WI38 (cell line): ENCODE results near the gene BIN1.

Source experiments
- H3K4me3 ChIP-seq: 2 replicates; pipeline ENCODE4 v1.5.1; 2011; ENCODE audit warnings: low read depth, mild to moderate bottlenecking, control low read depth, low read length
- TF ChIP-seq, protein P1 (sequence below): IDR thresholded peaks from 2 replicates; pipeline ENCODE4 v1.5.1; 2012; ENCODE audit warnings: low read depth, mild to moderate bottlenecking, control low read depth, low read length

BIN1 gene

DNA sequence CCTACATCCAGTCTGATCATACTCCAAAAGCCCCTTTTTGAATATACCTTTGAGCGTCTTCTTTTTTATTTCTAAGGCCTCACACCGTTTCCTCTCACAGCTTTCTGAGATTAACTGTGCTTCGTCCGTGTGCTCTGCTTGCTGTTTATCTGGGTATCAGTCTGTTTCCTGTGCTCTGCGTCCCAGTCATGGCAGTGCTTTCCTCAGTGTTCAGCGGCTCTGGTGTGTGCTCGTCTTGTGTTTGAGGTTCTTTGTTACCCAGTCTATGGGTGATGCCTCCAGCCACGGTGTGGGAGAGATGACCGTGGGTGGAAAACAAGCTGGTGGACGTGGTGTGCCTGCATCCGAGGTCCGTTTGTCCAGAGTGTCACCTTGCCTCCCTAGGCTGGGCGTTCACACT, 33.6 kb upstream of the BIN1 start:
- TF ChIP-seq, protein P1, sequence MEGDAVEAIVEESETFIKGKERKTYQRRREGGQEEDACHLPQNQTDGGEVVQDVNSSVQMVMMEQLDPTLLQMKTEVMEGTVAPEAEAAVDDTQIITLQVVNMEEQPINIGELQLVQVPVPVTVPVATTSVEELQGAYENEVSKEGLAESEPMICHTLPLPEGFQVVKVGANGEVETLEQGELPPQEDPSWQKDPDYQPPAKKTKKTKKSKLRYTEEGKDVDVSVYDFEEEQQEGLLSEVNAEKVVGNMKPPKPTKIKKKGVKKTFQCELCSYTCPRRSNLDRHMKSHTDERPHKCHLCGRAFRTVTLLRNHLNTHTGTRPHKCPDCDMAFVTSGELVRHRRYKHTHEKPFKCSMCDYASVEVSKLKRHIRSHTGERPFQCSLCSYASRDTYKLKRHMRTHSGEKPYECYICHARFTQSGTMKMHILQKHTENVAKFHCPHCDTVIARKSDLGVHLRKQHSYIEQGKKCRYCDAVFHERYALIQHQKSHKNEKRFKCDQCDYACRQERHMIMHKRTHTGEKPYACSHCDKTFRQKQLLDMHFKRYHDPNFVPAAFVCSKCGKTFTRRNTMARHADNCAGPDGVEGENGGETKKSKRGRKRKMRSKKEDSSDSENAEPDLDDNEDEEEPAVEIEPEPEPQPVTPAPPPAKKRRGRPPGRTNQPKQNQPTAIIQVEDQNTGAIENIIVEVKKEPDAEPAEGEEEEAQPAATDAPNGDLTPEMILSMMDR, result no peak
- no peak overlapping the region for H3K4me3 ChIP-seq

DNA sequence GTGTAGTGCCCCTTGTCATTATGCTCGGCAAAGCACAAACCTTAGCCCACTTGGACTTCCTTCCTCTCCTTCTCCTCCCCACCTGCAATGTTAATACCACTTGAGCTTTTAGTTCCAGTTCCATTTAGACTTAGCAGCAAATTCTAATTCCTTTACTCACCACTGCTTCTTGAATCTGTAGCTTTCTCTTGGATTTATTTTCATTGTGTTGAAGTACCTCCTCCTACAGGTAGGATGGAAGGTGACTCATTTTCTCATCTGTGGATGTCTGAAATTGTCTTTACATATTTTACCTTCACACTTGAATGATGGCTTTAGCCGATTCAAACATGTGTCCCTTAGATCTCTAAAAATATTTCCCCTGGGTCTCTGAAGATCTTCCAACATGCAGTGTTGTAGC, 32.8 kb upstream of the BIN1 start:
- H3K4me3 ChIP-seq, result no peak overlapping the region
- TF ChIP-seq, protein P1, result no peak

DNA sequence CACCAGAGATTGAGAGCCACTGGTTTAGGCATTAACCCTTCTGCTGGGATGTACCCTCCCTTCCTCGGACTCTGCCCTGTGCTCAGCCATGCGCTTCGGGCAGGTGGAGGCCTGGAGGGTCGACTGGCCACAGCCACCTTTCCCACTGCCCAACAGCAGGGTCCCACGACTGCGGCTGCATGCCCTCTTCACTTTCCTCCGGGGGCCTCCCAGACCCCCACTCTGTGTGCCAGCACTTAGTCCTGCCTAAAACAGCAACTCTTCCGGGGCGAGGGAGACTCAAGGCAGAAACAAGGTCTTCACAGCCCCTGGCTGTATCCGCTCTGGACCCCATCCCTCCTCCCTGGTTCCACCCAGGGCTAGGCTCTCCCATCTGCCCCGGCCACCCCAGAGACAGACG, 31.3 kb upstream of the BIN1 start:
- TF ChIP-seq, protein P1, result no peak

DNA sequence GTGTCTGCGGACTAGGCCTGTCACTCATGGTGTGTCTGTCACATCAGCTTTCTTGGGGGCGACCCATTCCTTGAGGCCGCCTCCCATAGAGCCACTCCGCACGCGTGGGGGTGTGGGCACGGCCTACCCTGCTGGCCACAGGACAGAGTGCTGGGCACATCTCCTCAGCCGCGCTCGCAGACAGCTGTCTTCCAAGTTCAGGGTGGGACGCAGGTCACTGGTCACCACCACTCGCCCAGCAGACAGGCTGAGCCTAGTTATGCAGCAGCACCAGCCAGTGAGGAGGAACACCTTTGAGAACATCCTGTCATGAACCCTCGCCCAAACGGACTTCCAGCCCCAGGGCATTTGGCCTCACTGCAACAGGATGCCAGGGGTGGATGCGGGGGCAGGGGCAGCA, 30.8 kb upstream of the BIN1 start:
- TF ChIP-seq, protein P1, result no peak
- no peak overlapping the region for H3K4me3 ChIP-seq

More for the DNA sequence above, 31.3 kb upstream of the BIN1 start:
- H3K4me3 ChIP-seq, result no peak overlapping the region

DNA sequence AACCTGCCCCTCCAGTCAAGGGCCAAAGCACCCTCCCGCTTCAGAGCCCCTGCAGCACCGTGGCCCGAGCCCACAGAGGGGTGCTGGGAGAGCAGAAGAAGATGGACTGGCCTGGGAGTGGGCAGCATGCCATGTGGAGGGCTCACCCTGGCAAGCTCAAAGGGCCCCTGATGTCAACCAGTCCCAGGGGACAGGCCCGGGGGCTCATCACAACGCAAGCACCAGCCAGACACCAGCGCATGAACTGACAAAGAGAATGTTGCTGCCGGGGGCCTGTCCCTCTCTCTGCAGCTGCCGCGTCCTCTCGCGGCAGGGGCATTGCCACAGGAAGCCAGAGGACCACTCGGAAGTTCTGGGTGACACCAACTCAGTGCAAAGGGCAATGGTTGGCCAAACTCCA, 30.3 kb upstream of the BIN1 start:
- TF ChIP-seq, protein P1, result no peak
- no peak overlapping the region for H3K4me3 ChIP-seq

DNA sequence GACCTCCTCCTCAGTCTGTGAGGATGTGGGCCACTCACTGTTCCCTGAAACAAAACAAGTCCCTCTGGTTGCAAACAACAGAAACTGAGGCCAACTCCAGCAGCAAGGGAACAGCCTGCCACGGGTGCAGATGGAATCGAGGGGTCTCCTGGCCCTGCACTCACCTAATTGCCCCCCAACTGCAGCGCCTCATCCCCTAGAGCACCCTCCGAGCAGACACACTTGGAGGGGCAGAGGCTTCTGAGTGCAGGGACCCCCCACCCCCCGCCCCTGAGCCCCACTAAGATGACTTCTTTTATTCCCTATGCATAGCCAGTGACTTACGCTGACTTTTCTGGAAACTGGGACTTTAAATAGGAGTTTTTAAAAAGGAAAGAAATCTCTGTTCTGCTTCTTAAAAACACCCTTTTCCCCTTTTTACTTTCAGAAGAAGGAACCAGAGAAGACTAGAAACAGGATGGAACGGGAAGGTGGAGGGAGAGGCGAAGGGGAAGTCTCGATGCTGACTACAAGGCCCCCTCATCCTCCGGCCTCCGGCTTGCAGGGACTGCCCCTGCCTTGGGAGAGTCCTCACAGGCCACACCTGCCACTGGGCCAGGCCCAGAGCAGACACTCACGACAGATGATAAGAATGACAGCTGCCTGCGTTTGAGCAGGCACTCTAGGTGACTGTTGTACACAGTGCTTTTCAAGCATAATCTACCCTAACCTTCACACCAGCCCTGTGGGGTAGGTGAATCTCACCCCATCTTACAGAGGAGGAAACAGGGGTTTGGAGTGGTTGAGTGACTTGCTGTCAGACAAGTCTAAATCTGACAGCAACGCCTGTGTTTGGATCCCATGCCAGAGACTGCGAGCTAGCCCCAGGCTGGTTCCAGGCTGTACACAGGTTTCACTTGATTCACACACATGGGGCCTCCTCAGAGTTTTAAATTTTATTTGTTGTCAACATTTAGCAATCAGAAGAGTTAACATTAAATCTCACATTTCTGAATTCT, 28.2 kb upstream of the BIN1 start:
- TF ChIP-seq, protein P1, result no peak
- H3K4me3 ChIP-seq, result no peak overlapping the region

DNA sequence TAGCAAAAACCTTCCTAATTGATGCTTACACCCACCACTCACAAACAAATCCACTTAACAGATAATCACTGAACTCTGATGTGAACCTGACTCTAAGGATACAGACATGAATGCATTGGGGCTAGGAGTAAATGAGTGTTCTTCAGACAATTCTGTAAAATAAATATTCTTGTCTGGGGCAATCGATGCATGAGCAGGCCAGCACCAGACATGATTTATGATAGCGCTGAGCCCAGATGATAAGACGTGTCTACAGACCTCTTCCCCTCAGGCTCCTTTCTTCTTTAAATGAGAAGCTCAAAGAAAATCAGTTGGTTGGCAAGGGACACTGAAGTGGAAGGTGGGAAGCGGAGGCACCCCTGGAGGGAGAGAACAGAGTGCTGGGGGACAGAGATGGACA, 27.3 kb upstream of the BIN1 start:
- TF ChIP-seq, protein P1, result no peak

More for the DNA sequence above, 27.3 kb upstream of the BIN1 start:
- H3K4me3 ChIP-seq, result no peak overlapping the region
